Body of pancreas (tissue), 4 donors: ENCODE results near the gene PPIG.

ENCODE experiments used
- CTCF ChIP-seq, 7 experiments: fragments of 450-650 bp in 4 of 7; fragments of 200-600 bp in 3 of 7; sonication (generic) in 3 of 7; IDR thresholded peaks; one replicate each; pipeline ENCODE4 v1.5.1; 2016 to 2019; ENCODE audit warnings: antibody characterized with exemption in 7 of 7
- POLR2A ChIP-seq, 3 donors: fragments of 450-650 bp; IDR thresholded peaks; one replicate each; pipeline ENCODE4 v1.6.1; 2016; ENCODE audit warnings: antibody characterized with exemption in 3 of 3, mild to moderate bottlenecking in 2 of 3

GRCh38 chr2:169672406-169672805, 88.3 kb downstream of the PPIG start:
- no peak for TF ChIP-seq POLR2A (IDR thresholded peaks at IDR 0.05)
- TF ChIP-seq CTCF (IDR thresholded peaks at IDR 0.05): no peak
